ENCODE measurements around the gene RTTN. TPM values are rescaled to one million over a fixed set of nuclear protein-coding genes. Genes with fewer than 3 reads are reported as not detected.

RTTN gene
- total and polyA plus RNA-seq, 2 donors (not counting 3 experiments of a cell fraction or from before 2014, with no cell fraction given), result 3.1 to 17.4 TPM

DNA sequence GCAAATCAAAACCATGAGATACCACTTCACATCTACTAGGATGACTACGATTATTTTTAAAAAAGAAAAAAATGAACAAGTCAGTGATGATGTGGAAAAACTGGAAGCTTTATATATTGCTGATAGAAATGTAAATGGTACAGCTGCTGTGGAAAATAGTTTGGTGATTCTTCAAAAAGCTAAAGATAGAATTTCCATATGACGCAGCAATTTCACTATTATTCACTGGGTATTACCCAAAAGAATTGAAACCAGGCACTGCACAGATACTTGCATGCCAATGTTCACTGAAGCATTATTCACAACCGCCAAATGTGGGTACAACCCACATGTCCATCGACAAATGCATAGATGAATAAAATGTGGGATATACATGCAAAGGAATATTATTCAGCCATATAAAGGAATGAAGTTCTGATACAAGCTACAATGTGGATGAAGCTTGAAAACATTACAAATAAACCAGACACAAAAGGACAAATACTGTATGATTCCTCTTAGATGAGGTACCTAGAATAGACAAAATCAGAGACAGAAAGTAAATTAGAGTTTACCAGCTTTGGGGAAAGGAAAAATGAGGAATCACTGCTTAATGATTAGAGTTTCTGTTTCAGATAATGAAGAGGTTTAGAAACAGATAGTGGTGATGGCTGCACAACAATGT is 11.1 kb downstream of the RTTN start:
- Histone ChIP-seq H3K36me3 (ENCODE audit: control insufficient read depth in 2 of 2, extremely low read depth in 1 of 2, insufficient read depth in 2 of 2, low read length in 2 of 2) (peaks cover 0 to 4% of the 10 kb centered on the region in 2 experiments), H3K4me3 (replicated peaks in 1 of 3; ENCODE audit: insufficient read depth in 1 of 3, low read depth in 1 of 3, low read length in 3 of 3) (no peak overlapping the region), H3K79me2 (ENCODE audit: control insufficient read depth, insufficient read depth, low read length) (no peaks in the 10 kb centered on the region), H4K20me1 (replicated peaks; ENCODE audit: control insufficient read depth, extremely low read depth, insufficient read depth, low read length) (no peaks in the 10 kb centered on the region), H3K9ac (replicated peaks; ENCODE audit: extremely low read depth, insufficient read depth, low read length) (no peak overlapping the region), H3K27ac (ENCODE audit: insufficient read depth, low read depth, low read length) (no peak overlapping the region), H3K4me1 (ENCODE audit: control insufficient read depth, extremely low read depth, insufficient read depth, low read length) (peaks cover 4% of the 10 kb centered on the region), H3K9me1 (replicated peaks; ENCODE audit: control insufficient read depth, extremely low read depth, insufficient read depth, low read length) (no peaks in the 10 kb centered on the region), H2AFZ (ENCODE audit: low read depth, low read length) (no peak overlapping the region), H3K4me2 (ENCODE audit: insufficient read depth, low read length) (no peak overlapping the region), H3K9me3 (replicated peaks; ENCODE audit: control insufficient read depth, insufficient read depth, low read length) (no peaks in the 10 kb centered on the region), H3K27me3 (ENCODE audit: control insufficient read depth in 2 of 2, insufficient read depth in 2 of 2, low read length in 2 of 2) (no peaks in the 10 kb centered on the region)
- dilution Hi-C loops (cut with MboI; ENCODE audit: extremely low pct_ligation_motif_present, low sequenced_read_pairs), result no loop called here
- TF ChIP-seq GATA2 (IDR thresholded peaks at IDR 0.05; ENCODE audit: insufficient read depth, insufficient read length, low read depth, low read length), result no peak
- TF ChIP-seq MYC (IDR thresholded peaks at IDR 0.05; ENCODE audit: low read depth, low read length), result no peak
- no peak for TF ChIP-seq JUN (IDR thresholded peaks at IDR 0.05; ENCODE audit: borderline replicate concordance, insufficient read depth, insufficient read length, low read depth)
- TF ChIP-seq POLR2A (IDR thresholded peaks at IDR 0.05; ENCODE audit: low read depth, low read length), result no peak
- TF ChIP-seq, protein P1, sequence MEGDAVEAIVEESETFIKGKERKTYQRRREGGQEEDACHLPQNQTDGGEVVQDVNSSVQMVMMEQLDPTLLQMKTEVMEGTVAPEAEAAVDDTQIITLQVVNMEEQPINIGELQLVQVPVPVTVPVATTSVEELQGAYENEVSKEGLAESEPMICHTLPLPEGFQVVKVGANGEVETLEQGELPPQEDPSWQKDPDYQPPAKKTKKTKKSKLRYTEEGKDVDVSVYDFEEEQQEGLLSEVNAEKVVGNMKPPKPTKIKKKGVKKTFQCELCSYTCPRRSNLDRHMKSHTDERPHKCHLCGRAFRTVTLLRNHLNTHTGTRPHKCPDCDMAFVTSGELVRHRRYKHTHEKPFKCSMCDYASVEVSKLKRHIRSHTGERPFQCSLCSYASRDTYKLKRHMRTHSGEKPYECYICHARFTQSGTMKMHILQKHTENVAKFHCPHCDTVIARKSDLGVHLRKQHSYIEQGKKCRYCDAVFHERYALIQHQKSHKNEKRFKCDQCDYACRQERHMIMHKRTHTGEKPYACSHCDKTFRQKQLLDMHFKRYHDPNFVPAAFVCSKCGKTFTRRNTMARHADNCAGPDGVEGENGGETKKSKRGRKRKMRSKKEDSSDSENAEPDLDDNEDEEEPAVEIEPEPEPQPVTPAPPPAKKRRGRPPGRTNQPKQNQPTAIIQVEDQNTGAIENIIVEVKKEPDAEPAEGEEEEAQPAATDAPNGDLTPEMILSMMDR (IDR thresholded peaks at IDR 0.05; ENCODE audit: extremely low read depth in 1 of 2, insufficient read depth in 1 of 2, low read depth in 1 of 2, low read length in 2 of 2), result no peak
- TF ChIP-seq, protein P2, sequence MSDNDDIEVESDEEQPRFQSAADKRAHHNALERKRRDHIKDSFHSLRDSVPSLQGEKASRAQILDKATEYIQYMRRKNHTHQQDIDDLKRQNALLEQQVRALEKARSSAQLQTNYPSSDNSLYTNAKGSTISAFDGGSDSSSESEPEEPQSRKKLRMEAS (IDR thresholded peaks at IDR 0.05; ENCODE audit: insufficient read depth, insufficient read length), result no peak
- no peak for TF ChIP-seq EZH2 (IDR thresholded peaks at IDR 0.05; ENCODE audit: borderline replicate concordance, low read depth, low read length, severe bottlenecking)
- no peak for TF ChIP-seq FOS (IDR thresholded peaks at IDR 0.05; ENCODE audit: borderline replicate concordance, insufficient read depth, low read length)
- no peak for TF ChIP-seq POLR2AphosphoS5 (IDR thresholded peaks at IDR 0.05; ENCODE audit: insufficient read depth, low read depth, low read length)
- intact Hi-C loops (cut with micrococcal nuclease), result loop anchor here (2.0 kb wide), 1 partner anchor 22 kb away; no protein-coding TSS in a partner anchor
- POLR2A ChIA-PET, result no interaction called here
- DNase-seq (ENCODE audit: low read depth, low spot score) (no peak), FAIRE-seq (no peak)
- CTCF ChIA-PET, result interaction anchor here (0.6 to 8.3 kb wide), 14 partner anchors 10 to 297 kb away, joined by 3 to 304 read pairs (median 20); partner anchors contain the start of gene RTTN
- BruUV-seq (replicated peaks), result no TSS peak
